ENCODE data around the gene TMPRSS9.

The TMPRSS9 gene

DNA sequence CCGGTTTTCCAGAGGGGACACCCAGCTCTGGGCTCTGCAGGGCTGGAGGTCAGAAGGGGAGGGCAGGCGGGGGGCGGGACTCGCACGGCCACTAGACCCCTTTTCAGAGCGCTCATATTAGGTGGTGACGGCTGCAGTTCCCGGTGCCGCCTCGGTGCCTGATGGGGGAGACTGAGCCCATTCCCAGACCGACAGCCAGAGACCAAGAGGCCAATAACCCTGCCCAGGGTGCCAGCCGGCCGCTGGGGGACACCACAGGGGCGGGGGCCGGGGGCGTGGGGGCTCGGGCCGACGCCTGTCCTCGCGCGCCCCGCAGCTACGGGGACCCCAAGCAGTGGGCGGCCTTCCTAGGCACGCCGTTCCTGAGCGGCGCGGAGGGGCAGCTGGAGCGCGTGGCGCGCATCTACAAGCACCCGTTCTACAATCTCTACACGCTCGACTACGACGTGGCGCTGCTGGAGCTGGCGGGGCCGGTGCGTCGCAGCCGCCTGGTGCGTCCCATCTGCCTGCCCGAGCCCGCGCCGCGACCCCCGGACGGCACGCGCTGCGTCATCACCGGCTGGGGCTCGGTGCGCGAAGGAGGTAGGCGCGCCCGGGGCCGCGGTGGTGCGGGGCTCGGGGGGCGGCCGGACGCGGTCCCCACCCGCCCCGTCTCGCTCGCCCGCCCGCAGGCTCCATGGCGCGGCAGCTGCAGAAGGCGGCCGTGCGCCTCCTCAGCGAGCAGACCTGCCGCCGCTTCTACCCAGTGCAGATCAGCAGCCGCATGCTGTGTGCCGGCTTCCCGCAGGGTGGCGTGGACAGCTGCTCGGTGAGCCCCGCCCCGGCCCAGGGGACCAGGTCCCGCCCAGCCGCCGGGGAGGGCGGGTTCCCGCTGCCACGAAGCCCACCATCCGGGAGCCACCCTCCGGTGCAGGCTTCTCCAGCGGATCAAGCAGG lies 64.9 kb downstream of the TMPRSS9 start:
- in situ Hi-C loops (cut with MboI; ENCODE audit: low pct_unique_long_range_greater_than_20kb, low sequenced_read_pairs, unreplicated experiment): no loop called here
- DNase-seq (ENCODE audit: low spot score): no peak
- TF ChIP-seq, protein P1, sequence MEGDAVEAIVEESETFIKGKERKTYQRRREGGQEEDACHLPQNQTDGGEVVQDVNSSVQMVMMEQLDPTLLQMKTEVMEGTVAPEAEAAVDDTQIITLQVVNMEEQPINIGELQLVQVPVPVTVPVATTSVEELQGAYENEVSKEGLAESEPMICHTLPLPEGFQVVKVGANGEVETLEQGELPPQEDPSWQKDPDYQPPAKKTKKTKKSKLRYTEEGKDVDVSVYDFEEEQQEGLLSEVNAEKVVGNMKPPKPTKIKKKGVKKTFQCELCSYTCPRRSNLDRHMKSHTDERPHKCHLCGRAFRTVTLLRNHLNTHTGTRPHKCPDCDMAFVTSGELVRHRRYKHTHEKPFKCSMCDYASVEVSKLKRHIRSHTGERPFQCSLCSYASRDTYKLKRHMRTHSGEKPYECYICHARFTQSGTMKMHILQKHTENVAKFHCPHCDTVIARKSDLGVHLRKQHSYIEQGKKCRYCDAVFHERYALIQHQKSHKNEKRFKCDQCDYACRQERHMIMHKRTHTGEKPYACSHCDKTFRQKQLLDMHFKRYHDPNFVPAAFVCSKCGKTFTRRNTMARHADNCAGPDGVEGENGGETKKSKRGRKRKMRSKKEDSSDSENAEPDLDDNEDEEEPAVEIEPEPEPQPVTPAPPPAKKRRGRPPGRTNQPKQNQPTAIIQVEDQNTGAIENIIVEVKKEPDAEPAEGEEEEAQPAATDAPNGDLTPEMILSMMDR (IDR thresholded peaks at IDR 0.05; ENCODE audit: extremely low read depth, insufficient read depth, missing control alignments): no peak

DNA sequence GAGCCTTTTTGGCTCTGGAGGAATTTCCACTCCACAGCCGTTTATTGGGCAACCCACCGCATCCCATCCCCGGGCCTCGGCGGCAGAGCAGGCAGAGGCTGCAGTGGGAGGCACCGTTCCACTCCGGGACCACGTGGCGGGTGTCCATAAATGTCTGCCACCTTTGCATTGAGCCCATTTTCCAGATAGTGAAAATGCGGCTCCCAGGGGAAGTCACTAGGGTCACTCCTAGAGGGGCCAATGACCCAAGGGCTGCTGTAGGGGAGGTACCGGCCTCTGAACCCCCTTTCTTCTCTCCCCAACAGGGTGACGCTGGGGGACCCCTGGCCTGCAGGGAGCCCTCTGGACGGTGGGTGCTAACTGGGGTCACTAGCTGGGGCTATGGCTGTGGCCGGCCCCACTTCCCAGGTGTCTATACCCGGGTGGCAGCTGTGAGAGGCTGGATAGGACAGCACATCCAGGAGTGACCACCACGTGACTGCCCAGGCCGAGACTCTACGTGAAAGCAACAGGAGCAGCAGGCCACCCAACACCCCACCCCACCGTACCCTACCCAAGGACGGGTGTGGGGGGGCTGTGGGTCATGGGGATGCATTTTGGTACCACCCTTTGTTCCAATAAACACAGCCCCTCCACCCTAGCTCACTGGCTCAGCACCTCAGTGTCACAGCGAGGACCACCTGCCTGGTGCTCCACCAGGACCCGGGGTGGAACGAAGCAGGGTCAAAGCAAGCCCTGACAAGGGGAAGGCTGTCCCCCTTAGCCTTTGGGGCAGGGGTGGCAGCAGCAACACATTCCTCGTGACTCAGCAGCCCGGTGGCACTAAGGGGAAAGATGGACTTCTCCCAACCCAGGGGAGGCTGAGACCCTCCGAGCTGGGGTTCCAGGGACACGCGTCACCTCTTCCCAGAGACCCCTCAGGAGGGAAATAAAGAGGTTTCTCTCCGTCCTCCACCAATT lies 65.8 kb downstream of the TMPRSS9 start:
- no peak for DNase-seq (ENCODE audit: low spot score)
- TF ChIP-seq, protein P1 (IDR thresholded peaks at IDR 0.05; ENCODE audit: extremely low read depth, insufficient read depth, missing control alignments): no peak
- in situ Hi-C loops (cut with MboI; ENCODE audit: low pct_unique_long_range_greater_than_20kb, low sequenced_read_pairs, unreplicated experiment): no loop called here

DNA sequence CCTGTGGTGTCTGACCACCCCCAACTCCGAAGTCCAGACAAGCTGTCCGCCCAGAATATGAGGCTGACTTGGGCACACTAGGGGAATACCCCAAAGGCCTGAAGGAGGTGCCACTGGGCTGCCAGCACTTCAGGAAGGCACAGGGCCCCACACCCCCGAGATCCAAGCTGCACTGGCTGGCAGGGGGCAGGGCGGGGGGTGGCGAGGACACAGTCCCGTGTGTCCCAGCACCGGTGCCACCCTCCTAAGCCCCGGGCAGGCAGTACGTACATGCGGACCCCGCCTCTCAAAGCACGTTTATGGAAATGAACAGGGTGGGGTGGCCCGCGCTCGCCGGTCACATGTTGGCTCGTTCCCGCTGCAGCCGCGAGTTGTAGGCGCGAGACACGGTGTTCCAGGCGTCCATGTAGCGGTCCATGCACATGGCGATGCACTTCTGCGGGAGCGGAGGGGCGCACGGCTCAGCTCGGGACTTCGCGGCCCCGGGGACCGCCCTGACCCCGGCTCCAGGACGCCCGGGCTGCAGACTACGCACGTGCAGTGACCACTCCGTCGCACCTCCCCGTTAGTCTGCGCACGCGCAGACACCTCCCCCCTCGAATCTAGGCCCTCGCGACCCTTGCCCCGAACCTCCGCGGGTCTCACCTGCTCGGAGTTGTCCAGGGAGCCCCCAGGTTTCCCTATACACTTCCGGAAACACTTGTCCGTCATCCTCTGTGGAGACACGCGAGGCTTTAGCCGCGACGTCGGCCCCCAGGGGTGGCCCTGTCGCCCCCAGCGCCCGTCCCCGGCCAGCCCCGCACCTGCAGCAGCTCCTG lies 66.8 kb downstream of the TMPRSS9 start:
- peak; percentile 87 for DNase-seq (ENCODE audit: low spot score)
- in situ Hi-C loops (cut with MboI; ENCODE audit: low pct_unique_long_range_greater_than_20kb, low sequenced_read_pairs, unreplicated experiment): no loop called here
- TF ChIP-seq, protein P1 (IDR thresholded peaks at IDR 0.05; ENCODE audit: extremely low read depth, insufficient read depth, missing control alignments): no peak

DNA sequence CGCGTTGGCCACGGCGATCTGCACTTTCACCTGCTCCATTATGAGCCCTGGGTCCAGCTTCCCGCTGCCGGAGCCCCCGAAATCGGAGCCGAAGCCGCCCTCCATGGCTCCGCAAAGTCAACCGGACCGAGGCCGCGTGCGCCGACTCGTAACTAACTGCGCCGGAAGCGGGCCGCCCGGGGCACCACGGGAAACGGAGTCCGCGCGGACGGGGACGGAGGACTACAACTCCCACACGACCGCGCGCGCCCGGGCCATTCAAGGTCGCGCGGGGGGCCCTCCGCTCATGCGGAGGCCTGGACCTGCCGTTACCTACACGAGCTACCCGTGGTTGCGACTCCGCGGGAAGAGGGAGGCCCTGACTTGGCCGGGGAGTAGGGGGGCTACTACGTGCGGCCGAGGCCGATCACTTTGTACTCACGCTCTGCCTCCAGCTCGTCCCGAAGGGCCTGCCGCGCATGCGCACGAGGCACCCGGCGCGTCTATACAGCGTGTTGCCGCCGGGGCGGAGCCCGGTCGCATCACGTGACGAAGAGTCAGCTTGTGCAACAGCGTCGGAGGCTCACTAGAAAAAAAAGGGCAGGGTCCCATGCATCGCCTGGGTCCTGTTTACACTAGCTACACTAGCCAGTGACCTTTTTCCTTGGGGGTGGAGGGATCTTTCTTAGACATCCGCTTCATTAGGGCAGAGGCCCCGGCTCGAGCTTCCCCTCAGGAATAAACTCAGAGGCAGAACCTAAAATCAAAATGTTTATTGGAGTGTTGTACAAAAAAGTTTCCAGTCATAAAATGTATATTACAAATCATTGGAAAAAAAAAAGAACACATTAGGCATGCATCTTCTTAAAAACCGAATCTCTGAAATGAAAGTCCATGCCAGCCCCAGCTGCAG lies 67.6 kb downstream of the TMPRSS9 start, which contains the start of gene TIMM13:
Gene TIMM13, minus strand, starts transcription at position 158 of the 892 bp plus-strand sequence. Its CDS starts 53 bp downstream, at position 105.
- in situ Hi-C loops (cut with MboI; ENCODE audit: low pct_unique_long_range_greater_than_20kb, low sequenced_read_pairs, unreplicated experiment): no loop called here
- peak; percentile 98 for DNase-seq (ENCODE audit: low spot score)
- TF ChIP-seq, protein P1 (IDR thresholded peaks at IDR 0.05; ENCODE audit: extremely low read depth, insufficient read depth, missing control alignments): no peak

DNA sequence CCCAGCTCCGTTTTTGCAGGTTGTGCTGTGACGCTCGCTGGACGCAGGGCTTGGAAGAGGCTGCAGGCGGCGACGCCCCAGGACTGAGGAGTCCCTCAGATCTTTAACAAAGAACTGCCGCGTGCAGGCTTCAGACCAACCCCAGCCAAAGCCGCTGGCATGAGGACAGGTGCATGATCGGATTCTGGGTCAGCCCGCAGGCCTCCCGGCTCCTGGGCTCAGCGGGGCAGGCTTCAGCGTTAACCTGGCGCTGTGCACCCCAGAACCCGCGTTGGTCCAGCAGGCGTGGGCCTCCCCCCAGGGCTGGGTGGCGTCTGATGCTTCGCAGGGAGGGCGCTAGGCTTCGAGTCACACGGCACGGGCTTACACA lies 68.2 kb downstream of the TMPRSS9 start:
- TF ChIP-seq, protein P1 (IDR thresholded peaks at IDR 0.05; ENCODE audit: extremely low read depth, insufficient read depth, missing control alignments): no peak
- DNase-seq (ENCODE audit: low spot score): no peak
- in situ Hi-C loops (cut with MboI; ENCODE audit: low pct_unique_long_range_greater_than_20kb, low sequenced_read_pairs, unreplicated experiment): no loop called here

Measured in GM13977 (cell line).